ENCODE data around the gene CPTP. TPM values are rescaled to one million over a fixed set of nuclear protein-coding genes. Genes with fewer than 3 reads are reported as not detected.

CPTP gene
- polyA plus RNA-seq, 1 donor from 2014 or later, result 9.9 TPM

DNA sequence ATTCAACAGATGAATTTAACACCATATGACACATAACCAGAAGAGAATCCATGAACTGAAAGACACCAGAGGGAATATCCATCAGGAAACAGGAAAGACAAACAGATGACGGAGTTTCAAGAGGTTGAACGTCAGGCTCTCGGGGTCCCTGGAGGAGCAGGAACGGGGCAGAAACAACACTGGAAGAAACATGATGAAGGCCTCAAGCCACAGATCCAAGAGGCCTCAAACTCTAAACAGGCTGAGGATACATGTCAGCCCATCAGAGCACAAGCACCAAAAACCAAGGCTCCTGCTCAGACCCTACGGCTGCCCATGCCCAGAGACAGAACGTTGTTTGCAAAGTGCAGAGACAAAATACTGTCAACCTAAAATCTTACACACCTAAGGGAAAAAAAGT lies 7.2 kb upstream of the CPTP start:
- Histone ChIP-seq H4K20me1 (ENCODE audit: insufficient read depth) (peaks cover 16% of the 10 kb centered on the region), H3K79me2 (replicated peaks; ENCODE audit: insufficient read depth, low read length) (peaks cover 7% of the 10 kb centered on the region), H3K27ac (ENCODE audit: low read length) (no peak overlapping the region), H3K9ac (ENCODE audit: low read length) (no peak overlapping the region), H2AFZ (ENCODE audit: low read depth, low read length) (no peak overlapping the region), H3K4me3 (ENCODE audit: low read length) (no peak overlapping the region), H3K27me3 (ENCODE audit: insufficient read depth, low read depth, low read length) (no peaks in the 10 kb centered on the region), H3F3A (ENCODE audit: insufficient read depth, low read length, poor library complexity, severe bottlenecking) (no peaks in the 10 kb centered on the region), H3K9me2 (ENCODE audit: insufficient read depth, low read length) (no peaks in the 10 kb centered on the region), H3K4me2 (ENCODE audit: low read length) (no peak overlapping the region), H3K36me3 (ENCODE audit: insufficient read depth, low read length) (no peaks in the 10 kb centered on the region), H3K9me3 (ENCODE audit: low read length) (no peaks in the 10 kb centered on the region)
- TF ChIP-seq RAD21 (conservative IDR thresholded peaks at IDR 0.05), result no peak
- TF ChIP-seq TAF1 (IDR thresholded peaks at IDR 0.05; ENCODE audit: low read depth), result no peak
- TF ChIP-seq, protein P1, sequence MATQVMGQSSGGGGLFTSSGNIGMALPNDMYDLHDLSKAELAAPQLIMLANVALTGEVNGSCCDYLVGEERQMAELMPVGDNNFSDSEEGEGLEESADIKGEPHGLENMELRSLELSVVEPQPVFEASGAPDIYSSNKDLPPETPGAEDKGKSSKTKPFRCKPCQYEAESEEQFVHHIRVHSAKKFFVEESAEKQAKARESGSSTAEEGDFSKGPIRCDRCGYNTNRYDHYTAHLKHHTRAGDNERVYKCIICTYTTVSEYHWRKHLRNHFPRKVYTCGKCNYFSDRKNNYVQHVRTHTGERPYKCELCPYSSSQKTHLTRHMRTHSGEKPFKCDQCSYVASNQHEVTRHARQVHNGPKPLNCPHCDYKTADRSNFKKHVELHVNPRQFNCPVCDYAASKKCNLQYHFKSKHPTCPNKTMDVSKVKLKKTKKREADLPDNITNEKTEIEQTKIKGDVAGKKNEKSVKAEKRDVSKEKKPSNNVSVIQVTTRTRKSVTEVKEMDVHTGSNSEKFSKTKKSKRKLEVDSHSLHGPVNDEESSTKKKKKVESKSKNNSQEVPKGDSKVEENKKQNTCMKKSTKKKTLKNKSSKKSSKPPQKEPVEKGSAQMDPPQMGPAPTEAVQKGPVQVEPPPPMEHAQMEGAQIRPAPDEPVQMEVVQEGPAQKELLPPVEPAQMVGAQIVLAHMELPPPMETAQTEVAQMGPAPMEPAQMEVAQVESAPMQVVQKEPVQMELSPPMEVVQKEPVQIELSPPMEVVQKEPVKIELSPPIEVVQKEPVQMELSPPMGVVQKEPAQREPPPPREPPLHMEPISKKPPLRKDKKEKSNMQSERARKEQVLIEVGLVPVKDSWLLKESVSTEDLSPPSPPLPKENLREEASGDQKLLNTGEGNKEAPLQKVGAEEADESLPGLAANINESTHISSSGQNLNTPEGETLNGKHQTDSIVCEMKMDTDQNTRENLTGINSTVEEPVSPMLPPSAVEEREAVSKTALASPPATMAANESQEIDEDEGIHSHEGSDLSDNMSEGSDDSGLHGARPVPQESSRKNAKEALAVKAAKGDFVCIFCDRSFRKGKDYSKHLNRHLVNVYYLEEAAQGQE (IDR thresholded peaks at IDR 0.05; ENCODE audit: borderline replicate concordance), result no peak
- no peak for TF ChIP-seq EP300 (conservative IDR thresholded peaks at IDR 0.05; ENCODE audit: poor library complexity, severe bottlenecking)
- TF ChIP-seq SMC3 (conservative IDR thresholded peaks at IDR 0.05; ENCODE audit: poor library complexity), result no peak

DNA sequence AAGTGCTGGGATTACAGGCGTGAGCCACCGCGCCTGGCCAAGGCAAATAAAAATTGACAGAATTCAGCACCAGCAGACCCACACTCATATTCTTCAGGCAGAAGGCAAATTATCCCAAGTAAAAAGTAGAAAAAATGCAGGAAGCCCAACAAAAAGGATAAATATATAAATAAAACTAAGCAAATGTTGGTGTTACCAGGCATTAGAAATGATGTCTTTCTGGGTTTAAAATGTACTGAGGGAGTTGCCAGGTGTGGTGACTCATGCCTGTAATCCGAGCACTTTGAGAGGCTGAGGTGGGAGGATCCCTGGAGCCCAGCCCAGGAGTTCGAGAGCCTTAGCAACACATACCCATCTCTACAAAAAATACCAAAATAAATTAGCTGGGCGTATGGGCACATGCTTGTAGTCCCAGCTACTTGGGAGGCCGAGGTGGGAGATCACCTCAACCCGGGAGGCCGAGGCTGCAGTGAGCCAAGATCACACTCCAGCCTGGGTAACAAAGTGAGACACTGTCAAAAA lies 6.4 kb upstream of the CPTP start:
- Histone ChIP-seq H3K27me3 (ENCODE audit: insufficient read depth, low read depth, low read length) (no peaks in the 10 kb centered on the region), H3K27ac (ENCODE audit: low read length) (no peak overlapping the region), H3K36me3 (ENCODE audit: insufficient read depth, low read length) (no peaks in the 10 kb centered on the region), H3K9ac (ENCODE audit: low read length) (no peak overlapping the region), H4K20me1 (ENCODE audit: insufficient read depth) (peaks cover 16% of the 10 kb centered on the region), H3F3A (ENCODE audit: insufficient read depth, low read length, poor library complexity, severe bottlenecking) (no peaks in the 10 kb centered on the region), H3K4me3 (ENCODE audit: low read length) (no peak overlapping the region), H2AFZ (ENCODE audit: low read depth, low read length) (no peak overlapping the region), H3K9me3 (ENCODE audit: low read length) (no peaks in the 10 kb centered on the region), H3K9me2 (ENCODE audit: insufficient read depth, low read length) (no peaks in the 10 kb centered on the region), H3K4me2 (ENCODE audit: low read length) (no peak overlapping the region), H3K79me2 (replicated peaks; ENCODE audit: insufficient read depth, low read length) (peaks cover 13% of the 10 kb centered on the region)
- TF ChIP-seq MXI1 (conservative IDR thresholded peaks at IDR 0.05; ENCODE audit: poor library complexity, severe bottlenecking) (no peak), RAD21 (conservative IDR thresholded peaks at IDR 0.05) (no peak), EZH2 (IDR thresholded peaks at IDR 0.05; ENCODE audit: borderline replicate concordance, insufficient read depth, low read length, poor library complexity, severe bottlenecking) (no peak)
- TF ChIP-seq, protein P2, sequence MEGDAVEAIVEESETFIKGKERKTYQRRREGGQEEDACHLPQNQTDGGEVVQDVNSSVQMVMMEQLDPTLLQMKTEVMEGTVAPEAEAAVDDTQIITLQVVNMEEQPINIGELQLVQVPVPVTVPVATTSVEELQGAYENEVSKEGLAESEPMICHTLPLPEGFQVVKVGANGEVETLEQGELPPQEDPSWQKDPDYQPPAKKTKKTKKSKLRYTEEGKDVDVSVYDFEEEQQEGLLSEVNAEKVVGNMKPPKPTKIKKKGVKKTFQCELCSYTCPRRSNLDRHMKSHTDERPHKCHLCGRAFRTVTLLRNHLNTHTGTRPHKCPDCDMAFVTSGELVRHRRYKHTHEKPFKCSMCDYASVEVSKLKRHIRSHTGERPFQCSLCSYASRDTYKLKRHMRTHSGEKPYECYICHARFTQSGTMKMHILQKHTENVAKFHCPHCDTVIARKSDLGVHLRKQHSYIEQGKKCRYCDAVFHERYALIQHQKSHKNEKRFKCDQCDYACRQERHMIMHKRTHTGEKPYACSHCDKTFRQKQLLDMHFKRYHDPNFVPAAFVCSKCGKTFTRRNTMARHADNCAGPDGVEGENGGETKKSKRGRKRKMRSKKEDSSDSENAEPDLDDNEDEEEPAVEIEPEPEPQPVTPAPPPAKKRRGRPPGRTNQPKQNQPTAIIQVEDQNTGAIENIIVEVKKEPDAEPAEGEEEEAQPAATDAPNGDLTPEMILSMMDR (IDR thresholded peaks at IDR 0.05; ENCODE audit: poor library complexity, severe bottlenecking), result no peak

All from neural cell (in vitro differentiated cells).